Nephron (organoid): ENCODE measurements around the gene AHCY.
A peak's percentile ranks its signal among the peaks of the same experiment; 100 is the strongest.
"Not testable (repeated sequence)": the region's sequence is repeated elsewhere in the genome, so short reads cannot be mapped to it uniquely, and the experiment has no call there.

ENCODE experiments used
- H3K27ac Mint-ChIP-seq, 3 experiments: 2 replicates each; pipeline ENCODE4 v1.8.0; 2020; ENCODE audit warnings: mixed read lengths in 3 of 3, mild to moderate bottlenecking in 2 of 3, moderate library complexity in 1 of 3
- H3K27me3 Mint-ChIP-seq: 2 replicates; pipeline ENCODE4 v1.8.0; 2021; ENCODE audit warnings: low read depth, mild to moderate bottlenecking, moderate library complexity, mixed read lengths
- H3K36me3 Mint-ChIP-seq: 2 replicates; pipeline ENCODE4 v1.8.0; 2020; ENCODE audit warnings: low read depth, mixed read lengths
- H3K4me1 Mint-ChIP-seq: 2 replicates; pipeline ENCODE4 v1.8.0; 2020; ENCODE audit warnings: mixed read lengths
- H3K4me3 Mint-ChIP-seq, 3 experiments: 2 replicates each; pipeline ENCODE4 v1.8.0; 2020; ENCODE audit warnings: mild to moderate bottlenecking in 3 of 3, mixed read lengths in 3 of 3, moderate library complexity in 2 of 3
- H3K9me3 Mint-ChIP-seq: 2 replicates; pipeline ENCODE4 v1.8.0; 2020; ENCODE audit warnings: mixed read lengths
- TF ChIP-seq, protein P1 (sequence below), 3 experiments: fragments of 200-600 bp; sonication (generic); IDR thresholded peaks; one replicate each; pipeline ENCODE4 v1.5.0; 2021; ENCODE audit warnings: antibody characterized with exemption in 3 of 3; ENCODE audit not compliant: unreplicated experiment in 3 of 3

The AHCY gene

DNA sequence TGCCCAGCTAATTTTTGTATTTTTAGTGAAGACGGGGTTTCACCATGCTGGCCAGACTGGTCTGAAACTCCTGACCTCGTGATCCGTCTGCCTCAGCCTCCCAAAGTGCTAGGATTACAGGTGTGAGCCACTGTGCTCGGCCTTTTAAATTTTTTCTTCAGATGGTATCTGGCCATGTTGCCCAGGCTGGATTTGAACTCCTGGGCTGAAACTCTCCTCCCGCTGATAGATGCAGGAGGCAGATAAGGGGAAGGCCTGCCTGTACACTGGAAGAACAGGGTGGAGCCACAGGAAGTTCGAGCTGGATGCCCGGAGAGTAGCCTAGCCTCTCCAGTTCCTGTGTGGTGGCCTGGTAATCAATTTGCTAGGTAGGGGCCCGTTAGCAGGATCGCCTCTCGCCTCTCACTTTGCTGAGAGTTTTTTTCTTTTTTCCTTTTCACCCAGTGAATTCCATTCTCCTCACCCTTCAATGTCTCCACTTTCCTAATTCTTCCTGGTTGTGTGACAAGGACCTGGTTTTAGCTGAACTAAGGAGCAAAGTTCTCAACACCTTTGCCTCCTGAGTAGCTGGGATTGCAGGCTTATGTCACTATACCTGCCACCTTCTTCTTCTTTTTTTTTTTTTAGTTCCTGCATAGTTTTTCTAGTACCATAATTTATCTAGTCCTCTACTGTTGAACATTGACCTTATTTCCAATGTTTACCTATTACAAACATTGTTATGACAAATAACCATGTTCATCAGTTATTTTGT, 40.5 kb upstream of the AHCY start:
- H3K36me3 Mint-ChIP-seq, result no peaks in the 10 kb centered on the region
- TF ChIP-seq, protein P1, sequence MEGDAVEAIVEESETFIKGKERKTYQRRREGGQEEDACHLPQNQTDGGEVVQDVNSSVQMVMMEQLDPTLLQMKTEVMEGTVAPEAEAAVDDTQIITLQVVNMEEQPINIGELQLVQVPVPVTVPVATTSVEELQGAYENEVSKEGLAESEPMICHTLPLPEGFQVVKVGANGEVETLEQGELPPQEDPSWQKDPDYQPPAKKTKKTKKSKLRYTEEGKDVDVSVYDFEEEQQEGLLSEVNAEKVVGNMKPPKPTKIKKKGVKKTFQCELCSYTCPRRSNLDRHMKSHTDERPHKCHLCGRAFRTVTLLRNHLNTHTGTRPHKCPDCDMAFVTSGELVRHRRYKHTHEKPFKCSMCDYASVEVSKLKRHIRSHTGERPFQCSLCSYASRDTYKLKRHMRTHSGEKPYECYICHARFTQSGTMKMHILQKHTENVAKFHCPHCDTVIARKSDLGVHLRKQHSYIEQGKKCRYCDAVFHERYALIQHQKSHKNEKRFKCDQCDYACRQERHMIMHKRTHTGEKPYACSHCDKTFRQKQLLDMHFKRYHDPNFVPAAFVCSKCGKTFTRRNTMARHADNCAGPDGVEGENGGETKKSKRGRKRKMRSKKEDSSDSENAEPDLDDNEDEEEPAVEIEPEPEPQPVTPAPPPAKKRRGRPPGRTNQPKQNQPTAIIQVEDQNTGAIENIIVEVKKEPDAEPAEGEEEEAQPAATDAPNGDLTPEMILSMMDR (IDR thresholded peaks at IDR 0.05; ENCODE audit: unreplicated experiment in 3 of 3), result no peak
- H3K9me3 Mint-ChIP-seq, result no peaks in the 10 kb centered on the region
- peaks cover 4% of the 10 kb centered on the region for H3K27me3 Mint-ChIP-seq
- H3K4me3 Mint-ChIP-seq, result no peak overlapping the region
- peak overlapping the region in 1 of 3 experiments; percentile 3 for H3K27ac Mint-ChIP-seq
- H3K4me1 Mint-ChIP-seq, result no peaks in the 10 kb centered on the region

DNA sequence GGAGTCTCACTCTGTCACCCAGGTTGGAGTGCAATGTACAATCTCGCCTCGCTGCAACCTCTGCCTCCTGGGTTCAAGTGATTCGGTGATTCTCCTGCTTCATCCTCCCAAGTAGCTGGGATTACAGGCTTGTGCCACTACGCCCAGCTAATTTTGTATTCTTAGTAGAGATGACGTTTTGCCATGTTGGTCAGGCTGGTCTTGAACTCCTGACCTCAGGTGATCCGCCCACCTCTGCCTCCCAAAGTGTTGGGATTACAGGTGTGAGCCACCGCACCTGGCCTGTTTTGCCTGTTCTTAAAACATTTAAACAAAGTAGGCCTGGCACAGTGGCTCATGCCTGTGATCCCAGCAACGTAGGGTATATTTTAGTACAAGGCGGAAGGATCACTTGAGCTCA, 38.0 kb upstream of the AHCY start:
- not testable (repeated sequence) for H3K27me3 Mint-ChIP-seq, H3K36me3 Mint-ChIP-seq, H3K9me3 Mint-ChIP-seq

DNA sequence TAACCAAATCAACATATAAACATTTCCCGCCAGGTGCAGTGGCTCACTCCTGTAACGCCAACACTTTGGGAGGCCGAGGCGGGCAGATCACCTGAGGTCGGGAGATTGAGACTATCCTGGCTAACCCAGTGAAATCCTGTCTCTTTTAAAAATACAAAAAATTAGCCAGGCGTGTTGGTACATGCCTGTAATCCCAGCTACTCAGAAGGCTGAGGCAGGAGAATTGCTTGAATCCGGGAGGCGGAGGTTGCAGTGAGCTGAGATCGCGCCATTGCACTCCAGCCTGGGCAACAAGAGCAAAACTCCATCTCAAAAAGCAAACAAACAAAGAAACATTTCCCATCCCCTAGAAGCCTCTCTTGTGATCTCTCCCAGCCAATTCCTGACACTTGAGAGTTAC, 37.6 kb upstream of the AHCY start:
- H3K9me3 Mint-ChIP-seq, H3K27ac Mint-ChIP-seq, H3K36me3 Mint-ChIP-seq, H3K27me3 Mint-ChIP-seq, H3K4me3 Mint-ChIP-seq, H3K4me1 Mint-ChIP-seq: not testable (repeated sequence)

More for the DNA sequence above, 38.0 kb upstream of the AHCY start:
- not testable (repeated sequence) for H3K27ac Mint-ChIP-seq, H3K4me1 Mint-ChIP-seq, H3K4me3 Mint-ChIP-seq

DNA sequence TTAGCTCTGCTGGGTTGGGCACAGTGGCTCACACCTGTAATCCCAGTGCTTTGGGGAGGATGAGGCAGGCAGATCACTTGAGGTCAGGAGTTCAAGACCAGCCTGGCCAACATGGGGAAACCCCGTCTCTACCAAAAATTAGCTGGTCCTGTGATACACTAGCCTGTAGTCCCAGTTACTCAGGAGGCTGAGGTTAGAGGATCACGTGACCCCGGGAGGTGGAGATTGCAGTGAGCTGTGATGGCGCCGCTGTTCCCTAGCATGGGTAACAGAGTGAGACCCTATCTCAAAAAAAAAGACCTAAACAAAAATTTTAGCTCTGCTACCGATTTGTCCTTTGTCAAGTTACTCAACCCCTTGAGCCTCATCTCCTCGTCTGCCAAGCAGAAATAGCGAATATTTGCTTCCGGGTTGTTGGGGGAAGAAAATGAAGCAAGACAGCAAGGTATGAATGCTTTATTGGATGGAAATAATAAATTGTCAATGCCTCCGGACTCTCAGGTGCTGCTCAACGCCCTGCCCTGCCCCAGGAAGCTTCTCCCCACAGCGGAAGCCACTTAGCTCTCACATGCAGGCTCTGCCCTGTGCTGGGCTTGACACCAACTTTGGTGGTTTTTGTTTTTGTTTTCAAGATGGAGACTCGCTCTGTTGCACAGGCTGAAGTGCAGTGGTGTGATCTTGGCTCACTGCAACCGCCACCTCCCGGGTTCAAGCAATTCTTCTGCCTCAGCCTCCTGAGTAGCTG, 35.0 kb upstream of the AHCY start:
- TF ChIP-seq, protein P1 (IDR thresholded peaks at IDR 0.05; ENCODE audit: unreplicated experiment in 3 of 3), result no peak
- H3K27me3 Mint-ChIP-seq, result no peaks in the 10 kb centered on the region
- peaks cover 4% of the 10 kb centered on the region for H3K4me1 Mint-ChIP-seq
- H3K27ac Mint-ChIP-seq, result no peak overlapping the region
- no peaks in the 10 kb centered on the region for H3K36me3 Mint-ChIP-seq
- H3K4me3 Mint-ChIP-seq, result no peak overlapping the region
- no peaks in the 10 kb centered on the region for H3K9me3 Mint-ChIP-seq

GRCh38 chr20:34337544-34337943, 34.4 kb upstream of the AHCY start:
- TF ChIP-seq, protein P1 (IDR thresholded peaks at IDR 0.05; ENCODE audit: unreplicated experiment in 3 of 3), result no peak

DNA sequence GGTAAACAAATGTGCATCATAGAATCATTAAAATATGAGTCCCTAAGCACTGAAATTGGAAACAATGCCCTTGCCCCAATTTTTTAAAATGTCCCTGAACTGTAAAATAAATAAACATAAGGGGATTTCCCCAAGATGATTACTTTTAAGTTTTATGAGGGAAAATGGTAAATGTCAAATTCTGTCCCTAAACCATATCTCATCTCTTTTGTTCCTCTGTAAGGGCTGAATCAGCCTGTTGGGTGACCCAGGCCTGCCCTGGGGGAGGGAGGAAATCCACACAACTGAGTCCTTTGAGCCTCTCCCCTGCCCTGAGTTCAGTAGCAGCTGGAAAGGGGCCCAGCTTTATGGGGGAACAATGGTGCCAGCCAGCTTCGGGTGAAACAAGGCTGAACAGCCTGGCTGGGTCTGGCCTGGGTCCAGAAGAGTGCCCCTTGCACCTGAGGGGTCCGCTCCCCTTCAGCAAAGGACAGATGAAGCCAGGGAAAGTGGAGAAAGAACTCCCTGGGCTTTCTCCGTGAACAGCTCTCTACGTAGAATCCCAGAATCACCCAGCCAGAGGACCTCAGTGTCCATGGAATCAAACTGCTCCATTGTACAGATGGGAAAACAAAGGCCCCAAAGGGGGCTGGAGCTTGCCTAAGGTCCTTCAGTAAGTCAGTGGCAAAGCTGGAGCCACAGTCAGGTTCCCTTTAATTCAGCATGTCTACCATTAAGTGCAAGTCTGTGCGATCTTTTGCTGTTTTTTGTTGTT, 31.7 kb upstream of the AHCY start:
- Mint-ChIP-seq H3K4me3 (no peak overlapping the region), H3K27me3 (no peaks in the 10 kb centered on the region), H3K27ac (peak overlapping the region in 2 of 3 experiments; percentile 25 to 28), H3K9me3 (no peaks in the 10 kb centered on the region), H3K4me1 (peaks cover 4% of the 10 kb centered on the region), H3K36me3 (no peaks in the 10 kb centered on the region)
- TF ChIP-seq, protein P1 (IDR thresholded peaks at IDR 0.05; ENCODE audit: unreplicated experiment in 3 of 3), result no peak

More at GRCh38 chr20:34337544-34337943, 34.4 kb upstream of the AHCY start:
- peaks cover 4% of the 10 kb centered on the region for H3K4me1 Mint-ChIP-seq
- no peaks in the 10 kb centered on the region for H3K27me3 Mint-ChIP-seq
- H3K27ac Mint-ChIP-seq, result no peak overlapping the region
- no peaks in the 10 kb centered on the region for H3K9me3 Mint-ChIP-seq
- H3K36me3 Mint-ChIP-seq, result no peaks in the 10 kb centered on the region
- no peak overlapping the region for H3K4me3 Mint-ChIP-seq
